Endothelial cell (in vitro differentiated cells): Measurements from ENCODE around the gene SH2D5. TPM values are rescaled to one million over a fixed set of nuclear protein-coding genes. Genes with fewer than 3 reads are reported as not detected.

Experiments used
- DNase-seq: peaks from one replicate; pipeline ENCODE4 v3.0.0; 2021; ENCODE audit warnings: low spot score
- H3K27ac Mint-ChIP-seq: one replicate; pipeline ENCODE4 v1.8.0; 2021; ENCODE audit warnings: mixed read lengths, inconsistent platforms; ENCODE audit not compliant: unreplicated experiment
- H3K27me3 Mint-ChIP-seq: one replicate; pipeline ENCODE4 v1.8.0; 2021; ENCODE audit warnings: mild to moderate bottlenecking, moderate library complexity, mixed read lengths, inconsistent platforms; ENCODE audit not compliant: unreplicated experiment
- H3K36me3 Mint-ChIP-seq: one replicate; pipeline ENCODE4 v1.8.0; 2021; ENCODE audit warnings: mild to moderate bottlenecking, low read depth, mixed read lengths, inconsistent platforms; ENCODE audit not compliant: unreplicated experiment
- H3K4me1 Mint-ChIP-seq: one replicate; pipeline ENCODE4 v1.8.0; 2021; ENCODE audit warnings: mild to moderate bottlenecking, mixed read lengths, inconsistent platforms; ENCODE audit not compliant: unreplicated experiment
- H3K4me3 Mint-ChIP-seq: one replicate; pipeline ENCODE4 v1.8.0; 2021; ENCODE audit warnings: mild to moderate bottlenecking, mixed read lengths, inconsistent platforms; ENCODE audit not compliant: unreplicated experiment
- H3K9me3 Mint-ChIP-seq: one replicate; pipeline ENCODE4 v1.8.0; 2021; ENCODE audit warnings: mixed read lengths, inconsistent platforms; ENCODE audit not compliant: unreplicated experiment
- CTCF ChIP-seq: fragments of 200-600 bp; sonication (generic); IDR thresholded peaks from one replicate; pipeline ENCODE4 v1.5.0; 2021; ENCODE audit warnings: antibody characterized with exemption; ENCODE audit not compliant: unreplicated experiment
- total RNA-seq: library from RNA; stranded (reverse); fragmentation: NEBNext Ultra II Directional; extraction: Animal tissue kit (Norgen Biotek cat#: 25700); gene quantifications from one replicate; pipeline ENCODE4 v1.2.1, GENCODE V29; 2021; ENCODE audit not compliant: unreplicated experiment

Gene SH2D5
- total RNA-seq, 1 donor from 2014 or later, result 0.26 TPM

GRCh38 chr1:20697563-20697962 lies 34.9 kb downstream of the SH2D5 start:
- H3K9me3 Mint-ChIP-seq, result no peaks in the 10 kb centered on the region
- H3K4me1 Mint-ChIP-seq, result peaks cover 4% of the 10 kb centered on the region
- no peak overlapping the region for H3K27ac Mint-ChIP-seq
- H3K36me3 Mint-ChIP-seq, result no peaks in the 10 kb centered on the region
- no peak for DNase-seq
- no peak overlapping the region for H3K4me3 Mint-ChIP-seq
- TF ChIP-seq CTCF, result no peak
- peaks cover 7% of the 10 kb centered on the region for H3K27me3 Mint-ChIP-seq

DNA sequence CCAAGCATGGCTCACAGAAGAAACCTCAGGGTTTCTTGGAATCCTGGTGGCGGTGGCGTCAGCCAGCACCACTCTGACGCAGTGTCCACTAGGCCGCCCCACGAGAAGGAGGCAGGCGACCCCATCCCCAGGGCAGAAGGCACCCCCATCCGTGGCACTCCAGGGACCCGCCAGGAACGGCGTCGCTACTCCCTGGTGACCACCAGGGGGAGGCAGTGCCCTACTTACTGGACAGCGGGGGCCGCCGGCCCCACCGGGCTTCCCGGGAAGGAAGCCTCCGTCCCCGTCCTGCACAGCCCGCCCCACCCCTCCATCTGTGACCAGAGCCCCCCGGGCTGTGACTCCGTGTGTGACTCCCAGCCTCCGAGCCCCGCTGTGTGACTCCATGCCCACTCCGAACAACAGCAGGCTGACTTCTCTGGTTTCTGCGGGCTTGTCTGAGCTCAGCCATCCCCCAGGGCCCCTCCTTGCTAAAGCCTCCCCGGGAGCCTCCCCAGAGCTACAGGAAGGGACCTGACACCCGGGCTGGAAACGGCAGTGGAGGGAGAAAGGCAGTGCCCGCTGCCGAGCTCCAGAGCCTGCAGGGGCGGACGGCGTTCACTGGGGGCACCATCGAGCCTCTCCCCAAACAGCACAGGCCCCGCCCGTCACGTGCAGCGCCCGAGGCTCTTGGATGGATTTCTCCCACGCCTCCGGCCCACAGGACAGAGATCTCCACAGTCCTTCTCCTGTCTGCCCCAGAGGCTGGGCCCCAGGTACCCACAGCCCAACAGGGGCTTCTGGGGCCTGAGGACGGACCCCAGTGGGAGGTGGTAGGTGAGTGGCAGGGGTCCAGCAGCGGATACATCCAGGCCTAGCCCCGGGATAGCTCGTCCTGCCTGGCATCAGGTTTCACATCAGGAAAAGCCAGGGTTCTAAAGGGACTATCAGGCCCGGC lies 35.8 kb downstream of the SH2D5 start:
- H3K9me3 Mint-ChIP-seq, result no peaks in the 10 kb centered on the region
- peak; percentile 94 for DNase-seq
- H3K27ac Mint-ChIP-seq, result peak overlapping the region; percentile 9
- H3K4me3 Mint-ChIP-seq, result peak overlapping the region; percentile 79
- peak; percentile 97 for TF ChIP-seq CTCF
- peaks cover 4% of the 10 kb centered on the region for H3K4me1 Mint-ChIP-seq
- H3K27me3 Mint-ChIP-seq, result peaks cover 9% of the 10 kb centered on the region
- H3K36me3 Mint-ChIP-seq, result no peaks in the 10 kb centered on the region

DNA sequence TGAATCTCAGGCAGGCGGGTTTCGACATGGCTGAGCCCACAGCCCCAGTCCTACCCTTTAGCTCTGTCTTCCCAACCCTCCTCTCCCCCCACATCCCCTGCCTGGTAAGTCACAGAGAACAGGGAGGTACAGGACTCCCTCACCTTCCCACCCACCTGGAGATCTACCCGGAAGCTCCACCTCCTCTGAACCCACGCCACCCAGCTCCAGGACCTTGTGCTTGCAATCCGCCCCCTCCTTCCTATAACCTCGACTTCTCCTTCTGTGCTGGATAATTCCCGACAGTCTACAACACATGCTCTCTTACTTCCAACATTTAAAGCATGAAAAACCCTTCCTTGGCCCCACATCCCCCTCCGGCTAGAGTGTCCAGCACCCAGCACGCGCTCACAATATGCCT lies 37.0 kb downstream of the SH2D5 start:
- Mint-ChIP-seq H3K4me3 (no peak overlapping the region), H3K27me3 (peaks cover 8% of the 10 kb centered on the region), H3K27ac (no peak overlapping the region), H3K36me3 (no peaks in the 10 kb centered on the region), H3K9me3 (no peaks in the 10 kb centered on the region), H3K4me1 (peaks cover 4% of the 10 kb centered on the region)
- no peak for TF ChIP-seq CTCF
- no peak for DNase-seq

- H3K4me3 Mint-ChIP-seq, result no peak overlapping the region
- no peak overlapping the region for H3K27ac Mint-ChIP-seq
- H3K4me1 Mint-ChIP-seq, result peaks cover 4% of the 10 kb centered on the region
- peaks cover 4% of the 10 kb centered on the region for H3K27me3 Mint-ChIP-seq
- H3K9me3 Mint-ChIP-seq, result no peaks in the 10 kb centered on the region
- DNase-seq, result no peak
- no peaks in the 10 kb centered on the region for H3K36me3 Mint-ChIP-seq
- TF ChIP-seq CTCF, result no peak
These were observed 38.9 kb downstream of the SH2D5 start for GRCh38 chr1:20693623-20694022.

- no peak overlapping the region for H3K4me3 Mint-ChIP-seq
- H3K4me1 Mint-ChIP-seq, result peaks cover 4% of the 10 kb centered on the region
- peaks cover 7% of the 10 kb centered on the region for H3K27me3 Mint-ChIP-seq
- no peaks in the 10 kb centered on the region for H3K36me3 Mint-ChIP-seq
- no peaks in the 10 kb centered on the region for H3K9me3 Mint-ChIP-seq
- TF ChIP-seq CTCF, result no peak
- H3K27ac Mint-ChIP-seq, result no peak overlapping the region
- no peak for DNase-seq
These were observed 40.6 kb downstream of the SH2D5 start for GRCh38 chr1:20691872-20692271.
